Activated naive CD4-positive, alpha-beta T cell treated with anti-CD3 and anti-CD28 coated beads for 36 hours (primary cell): ENCODE data around the gene BRD9. TPM values are rescaled to one million over a fixed set of nuclear protein-coding genes. Genes with fewer than 3 reads are reported as not detected.
"Not testable (repeated sequence)": the region's sequence is repeated elsewhere in the genome, so short reads cannot be mapped to it uniquely, and the experiment has no call there.

Experiments
- CTCF ChIA-PET: fragments of 350-600 bp; sonication (Branson Sonifier 250); formaldehyde crosslinking; loops from one replicate; lab custom pipeline; 2021; ENCODE audit warnings: antibody characterized with exemption; lab: Charles Lee
- DNase-seq: peaks from one replicate; pipeline ENCODE4 v3.0.0-alpha.2; 2020
- H3K27ac Mint-ChIP-seq: one replicate; pipeline ENCODE4 v1.8.0; 2021; ENCODE audit warnings: mild to moderate bottlenecking, mixed read lengths
- H3K27me3 Mint-ChIP-seq: one replicate; pipeline ENCODE4 v1.8.0; 2021; ENCODE audit warnings: low read depth, mixed read lengths
- H3K36me3 Mint-ChIP-seq: one replicate; pipeline ENCODE4 v1.8.0; 2021; ENCODE audit warnings: low read depth, mixed read lengths
- H3K4me1 Mint-ChIP-seq: one replicate; pipeline ENCODE4 v1.8.0; 2021; ENCODE audit warnings: low read depth, mixed read lengths
- H3K4me3 Mint-ChIP-seq: one replicate; pipeline ENCODE4 v1.8.0; 2021; ENCODE audit warnings: mild to moderate bottlenecking, moderate library complexity, mixed read lengths
- H3K9me3 Mint-ChIP-seq: one replicate; pipeline ENCODE4 v1.8.0; 2021; ENCODE audit warnings: mixed read lengths
- intact Hi-C: fragments of 100-400 bp; cut with micrococcal nuclease; formaldehyde crosslinking; loops from one replicate; pipeline ENCODE4 v1.15.1; 2023
- total RNA-seq, 2 experiments: library from RNA; stranded (reverse); gene quantifications; one replicate each; pipeline ENCODE4 v1.2.3, GENCODE V29; 2021

The BRD9 gene
- total RNA-seq, 2 experiments from 2014 or later: 42.4 to 45.4 TPM

- intact Hi-C loops: no loop called here
- no peak overlapping the region for H3K4me3 Mint-ChIP-seq
- CTCF ChIA-PET: no interaction called here
Measured at GRCh38 chr5:920321-920720, 27.7 kb upstream of the BRD9 start.

GRCh38 chr5:919356-920000 is 26.9 kb upstream of the BRD9 start:
- no peak for DNase-seq
- CTCF ChIA-PET: interaction anchor here (0.6 to 1.3 kb wide), 3 partner anchors 12 to 598 kb away, joined by 3 read pairs; no protein-coding TSS in a partner anchor
- Mint-ChIP-seq H3K4me1 (no peaks in the 10 kb centered on the region), H3K9me3 (no peaks in the 10 kb centered on the region), H3K36me3 (peaks cover 25% of the 10 kb centered on the region), H3K4me3 (no peak overlapping the region), H3K27me3 (no peaks in the 10 kb centered on the region), H3K27ac (no peak overlapping the region)
- intact Hi-C loops: no loop called here

More at GRCh38 chr5:920321-920720, 27.7 kb upstream of the BRD9 start:
- no peaks in the 10 kb centered on the region for H3K9me3 Mint-ChIP-seq
- no peaks in the 10 kb centered on the region for H3K4me1 Mint-ChIP-seq
- H3K36me3 Mint-ChIP-seq: peaks cover 22% of the 10 kb centered on the region
- peaks cover 7% of the 10 kb centered on the region for H3K27me3 Mint-ChIP-seq
- no peak for DNase-seq
- no peak overlapping the region for H3K27ac Mint-ChIP-seq

GRCh38 chr5:918717-919116 is 26.1 kb upstream of the BRD9 start:
- DNase-seq, H3K27ac Mint-ChIP-seq, H3K4me3 Mint-ChIP-seq, intact Hi-C loops, H3K9me3 Mint-ChIP-seq, H3K27me3 Mint-ChIP-seq, H3K4me1 Mint-ChIP-seq: not testable (repeated sequence)
- CTCF ChIA-PET: interaction anchor here (0.9 to 1.3 kb wide), 2 partner anchors 11 to 92 kb away, joined by 3 read pairs; no protein-coding TSS in a partner anchor
- H3K36me3 Mint-ChIP-seq: peaks cover 26% of the 10 kb centered on the region

- intact Hi-C loops: no loop called here
- Mint-ChIP-seq H3K9me3 (no peaks in the 10 kb centered on the region), H3K4me3 (no peak overlapping the region), H3K36me3 (peaks cover 44% of the 10 kb centered on the region), H3K27me3 (no peaks in the 10 kb centered on the region), H3K27ac (no peak overlapping the region), H3K4me1 (peaks cover 5% of the 10 kb centered on the region)
- CTCF ChIA-PET: no interaction called here
- no peak for DNase-seq
Measured at GRCh38 chr5:916441-917293, 24.1 kb upstream of the BRD9 start.

- no peaks in the 10 kb centered on the region for H3K9me3 Mint-ChIP-seq
- CTCF ChIA-PET: no interaction called here
- intact Hi-C loops: no loop called here
Measured at GRCh38 chr5:915946-916345, 23.3 kb upstream of the BRD9 start.

GRCh38 chr5:915346-915745 is 22.7 kb upstream of the BRD9 start:
- peaks cover 55% of the 10 kb centered on the region for H3K36me3 Mint-ChIP-seq
- H3K27me3 Mint-ChIP-seq, H3K4me3 Mint-ChIP-seq, H3K27ac Mint-ChIP-seq, DNase-seq, intact Hi-C loops, CTCF ChIA-PET, H3K4me1 Mint-ChIP-seq, H3K9me3 Mint-ChIP-seq: not testable (repeated sequence)

More at GRCh38 chr5:915946-916345, 23.3 kb upstream of the BRD9 start:
- DNase-seq: no peak
- Mint-ChIP-seq H3K36me3 (peaks cover 49% of the 10 kb centered on the region), H3K27ac (no peak overlapping the region), H3K4me1 (peaks cover 5% of the 10 kb centered on the region), H3K27me3 (no peaks in the 10 kb centered on the region), H3K4me3 (no peak overlapping the region)

- DNase-seq: no peak
- H3K9me3 Mint-ChIP-seq: no peaks in the 10 kb centered on the region
- H3K36me3 Mint-ChIP-seq: peaks cover 60% of the 10 kb centered on the region
- intact Hi-C loops: no loop called here
- CTCF ChIA-PET: interaction anchor here (2.2 kb wide), 1 partner anchor 9 kb away, joined by 7 read pairs; no protein-coding TSS in a partner anchor
- no peak overlapping the region for H3K4me3 Mint-ChIP-seq
- peaks cover 5% of the 10 kb centered on the region for H3K4me1 Mint-ChIP-seq
- H3K27ac Mint-ChIP-seq: no peak overlapping the region
- H3K27me3 Mint-ChIP-seq: no peaks in the 10 kb centered on the region
Measured at GRCh38 chr5:914612-915011, 22.0 kb upstream of the BRD9 start.

- Mint-ChIP-seq H3K9me3 (no peaks in the 10 kb centered on the region), H3K36me3 (peaks cover 59% of the 10 kb centered on the region), H3K27ac (no peak overlapping the region)
Measured at GRCh38 chr5:914174-914573, 21.6 kb upstream of the BRD9 start.

GRCh38 chr5:912280-913091 is 19.9 kb upstream of the BRD9 start:
- intact Hi-C loops: no loop called here
- Mint-ChIP-seq H3K27me3 (no peaks in the 10 kb centered on the region), H3K4me3 (no peak overlapping the region), H3K4me1 (peaks cover 5% of the 10 kb centered on the region), H3K9me3 (no peaks in the 10 kb centered on the region), H3K36me3 (peaks cover 54% of the 10 kb centered on the region), H3K27ac (peak overlapping the region; percentile 13)
- DNase-seq: peak; percentile 32
- CTCF ChIA-PET: interaction anchor here (0.9 to 2.2 kb wide), 2 partner anchors 10 to 11 kb away, joined by 3 to 7 read pairs; no protein-coding TSS in a partner anchor

More at GRCh38 chr5:914174-914573, 21.6 kb upstream of the BRD9 start:
- Mint-ChIP-seq H3K4me3 (no peak overlapping the region), H3K27me3 (no peaks in the 10 kb centered on the region), H3K4me1 (peaks cover 5% of the 10 kb centered on the region)
- no peak for DNase-seq
- intact Hi-C loops: no loop called here
- CTCF ChIA-PET: interaction anchor here (2.2 kb wide), 1 partner anchor 10 kb away, joined by 7 read pairs; no protein-coding TSS in a partner anchor

- CTCF ChIA-PET: interaction anchor here (0.6 to 0.9 kb wide), 2 partner anchors 9 to 96 kb away, joined by 3 to 4 read pairs; no protein-coding TSS in a partner anchor
- Mint-ChIP-seq H3K4me1 (peaks cover 5% of the 10 kb centered on the region), H3K27me3 (no peaks in the 10 kb centered on the region), H3K27ac (no peak overlapping the region), H3K9me3 (no peaks in the 10 kb centered on the region), H3K4me3 (no peak overlapping the region), H3K36me3 (peaks cover 55% of the 10 kb centered on the region)
- intact Hi-C loops: no loop called here
- no peak for DNase-seq
Measured at GRCh38 chr5:911601-912000, 19.0 kb upstream of the BRD9 start.

GRCh38 chr5:910769-911160 is 18.2 kb upstream of the BRD9 start:
- H3K4me1 Mint-ChIP-seq: peaks cover 5% of the 10 kb centered on the region
- CTCF ChIA-PET: no interaction called here
- H3K36me3 Mint-ChIP-seq: peaks cover 60% of the 10 kb centered on the region
- intact Hi-C loops: no loop called here
- H3K27me3 Mint-ChIP-seq: no peaks in the 10 kb centered on the region
- DNase-seq: no peak
- no peak overlapping the region for H3K4me3 Mint-ChIP-seq
- H3K27ac Mint-ChIP-seq: no peak overlapping the region
- H3K9me3 Mint-ChIP-seq: no peaks in the 10 kb centered on the region
